Stomach smooth muscle (tissue), 2 donors: ENCODE results near the gene KCNAB2.

Experiments used
- H3K27ac ChIP-seq: one replicate; pipeline ENCODE4 v1.7.0; 2013; ENCODE audit warnings: mild to moderate bottlenecking, low read length, inconsistent platforms
- H3K27me3 ChIP-seq, 2 donors: one replicate each; pipeline ENCODE4 v1.7.0; 2013; ENCODE audit warnings: low read length in 2 of 2; ENCODE audit not compliant: insufficient read depth in 2 of 2, control insufficient read depth in 1 of 2
- H3K36me3 ChIP-seq, 2 donors: one replicate each; pipeline ENCODE4 v1.7.0; 2013; ENCODE audit warnings: low read length in 2 of 2; ENCODE audit not compliant: control insufficient read depth in 2 of 2, insufficient read depth in 2 of 2
- H3K4me1 ChIP-seq: one replicate; pipeline ENCODE4 v1.7.0; 2013; ENCODE audit warnings: low read length; ENCODE audit not compliant: control insufficient read depth, insufficient read depth
- H3K4me3 ChIP-seq, 2 donors: one replicate each; pipeline ENCODE4 v1.7.0; 2013; ENCODE audit warnings: low read length in 2 of 2
- H3K9ac ChIP-seq, 2 donors: one replicate each; pipeline ENCODE4 v1.7.0; 2013; ENCODE audit warnings: low read length in 2 of 2, mild to moderate bottlenecking in 1 of 2
- H3K9me3 ChIP-seq, 2 donors: one replicate each; pipeline ENCODE4 v1.7.0; 2013; ENCODE audit warnings: low read length in 2 of 2; ENCODE audit not compliant: control insufficient read depth in 2 of 2
- donor health status: healthy.
- donor health status: Pancreatic carcinoma.

Gene KCNAB2

DNA sequence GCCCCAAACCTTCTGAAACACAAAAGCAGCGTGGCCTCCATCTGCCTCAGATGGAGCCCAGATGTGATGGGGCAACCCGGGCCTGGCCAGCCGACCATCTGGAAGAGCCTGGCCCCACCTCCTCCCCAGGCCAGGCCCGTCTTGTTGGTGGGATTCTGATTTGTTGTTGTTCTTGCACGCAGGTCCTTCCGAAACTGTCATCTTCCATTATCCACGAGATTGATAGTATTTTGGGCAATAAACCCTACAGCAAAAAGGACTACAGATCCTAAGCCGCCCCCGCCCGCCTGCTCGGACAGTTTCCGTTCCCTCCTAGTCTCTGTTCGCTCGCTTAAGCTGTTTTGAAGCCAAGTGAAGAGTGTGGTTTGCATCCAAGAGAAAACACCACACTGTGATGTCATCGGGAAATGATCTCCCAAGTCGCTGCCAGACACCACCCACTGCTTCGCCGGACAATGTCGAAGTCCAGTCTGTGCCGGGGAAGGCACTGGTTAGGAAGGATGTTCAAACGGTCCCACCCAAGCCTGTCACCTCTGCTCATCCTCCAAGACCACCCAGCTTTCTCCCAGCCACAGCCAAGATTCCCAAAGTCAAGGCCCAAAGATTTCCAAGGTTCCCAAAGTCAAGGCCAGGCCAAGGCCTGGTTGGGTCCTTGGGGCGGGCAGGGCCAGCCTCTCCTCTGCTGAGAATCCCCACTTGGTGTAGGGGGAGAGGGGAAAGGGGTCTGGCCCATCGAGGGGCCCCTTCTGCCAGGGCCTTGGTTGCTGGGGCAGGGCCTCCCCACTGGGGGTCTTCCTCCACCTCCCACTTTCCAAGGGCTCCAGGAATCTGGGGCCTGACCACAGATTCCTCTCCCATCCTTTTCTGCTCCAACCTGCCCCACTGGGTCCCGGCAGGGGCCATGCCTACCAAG is 52.9 kb downstream of the KCNAB2 start:
- no peaks in the 10 kb centered on the region for H3K36me3 ChIP-seq
- H3K4me3 ChIP-seq, result peak overlapping the region in 1 of 2 donors; percentile 8
- no peaks in the 10 kb centered on the region for H3K9me3 ChIP-seq
- no peak overlapping the region for H3K9ac ChIP-seq
- peaks cover 3 to 11% of the 10 kb centered on the region in 2 donors for H3K27me3 ChIP-seq
- H3K27ac ChIP-seq, result no peak overlapping the region
- peaks cover 5% of the 10 kb centered on the region for H3K4me1 ChIP-seq

DNA sequence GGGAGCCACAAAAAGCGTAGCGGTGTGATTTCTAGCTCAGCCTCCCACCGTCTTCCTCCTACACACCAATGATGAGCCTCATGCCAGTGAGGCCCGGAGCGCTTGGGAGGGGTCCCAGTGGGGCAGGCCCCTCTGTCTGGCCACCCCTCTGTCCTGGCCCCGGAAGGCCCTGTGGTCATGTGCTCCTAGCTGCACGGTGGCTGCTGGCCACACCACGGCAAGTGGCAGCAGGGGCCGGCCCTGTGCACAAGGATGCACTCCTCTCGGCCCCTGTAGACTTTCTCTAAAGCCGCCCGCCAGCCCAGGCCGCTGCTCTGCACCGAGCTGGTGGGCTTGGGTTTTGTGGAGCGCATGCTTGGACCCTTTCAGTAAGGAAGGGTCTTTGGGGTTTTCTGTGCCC is 53.6 kb downstream of the KCNAB2 start:
- no peaks in the 10 kb centered on the region for H3K9me3 ChIP-seq
- H3K4me1 ChIP-seq, result peaks cover 5% of the 10 kb centered on the region
- no peak overlapping the region for H3K9ac ChIP-seq
- H3K27ac ChIP-seq, result no peak overlapping the region
- no peak overlapping the region for H3K4me3 ChIP-seq
- H3K27me3 ChIP-seq, result peaks cover 3 to 12% of the 10 kb centered on the region in 2 donors
- H3K36me3 ChIP-seq, result no peaks in the 10 kb centered on the region

- Histone ChIP-seq H3K36me3 (no peaks in the 10 kb centered on the region), H3K4me1 (peaks cover 5% of the 10 kb centered on the region)
Observed at GRCh38 chr1:6099787-6100765, 54.4 kb downstream of the KCNAB2 start.

DNA sequence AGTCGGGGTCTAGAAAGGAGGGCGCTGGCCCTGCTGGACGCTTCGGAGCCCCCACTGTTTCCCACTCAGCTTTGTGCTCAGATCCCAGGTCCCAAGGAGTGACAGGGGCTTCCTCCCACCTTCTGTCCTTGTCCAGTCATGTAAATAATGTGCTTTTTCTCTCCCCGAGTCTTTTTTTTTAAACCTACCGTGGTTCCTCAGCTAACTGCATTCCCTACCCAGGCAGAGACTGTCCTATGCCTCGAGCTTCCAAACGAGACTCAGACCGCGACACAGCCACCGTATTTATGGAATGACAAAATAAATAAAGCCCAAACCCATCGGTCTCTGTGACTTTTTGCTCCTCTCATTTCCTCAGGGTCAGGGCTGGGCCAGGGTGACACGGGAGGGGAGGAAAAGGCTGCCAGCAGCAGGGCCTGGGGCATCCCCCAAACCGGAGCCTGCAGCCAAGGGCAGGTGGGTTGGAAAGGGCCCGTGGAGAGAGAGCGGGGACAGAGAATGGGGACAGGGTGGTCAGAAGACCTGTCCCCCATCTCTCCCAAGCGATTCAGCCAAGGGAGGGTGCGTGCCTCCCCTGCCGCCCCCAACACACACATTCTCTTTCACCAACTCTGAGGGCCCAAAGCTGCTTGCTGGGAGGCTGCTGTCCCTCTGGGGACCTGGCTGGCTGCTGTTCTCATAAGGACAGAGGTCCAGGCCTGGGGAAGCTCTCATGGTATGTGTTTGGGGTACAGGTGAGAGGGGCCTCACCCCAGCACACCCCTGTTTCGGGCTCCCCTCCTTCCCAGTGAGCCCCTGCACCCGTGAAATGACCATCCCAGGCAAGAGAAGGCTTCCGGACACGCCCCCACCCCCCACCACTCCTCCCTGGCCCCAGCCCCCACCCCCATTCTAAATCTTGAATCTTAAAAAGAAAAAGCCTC is 55.4 kb downstream of the KCNAB2 start:
- peaks cover 5% of the 10 kb centered on the region for H3K4me1 ChIP-seq
- no peak overlapping the region for H3K4me3 ChIP-seq
- H3K27ac ChIP-seq, result no peak overlapping the region
- no peaks in the 10 kb centered on the region for H3K36me3 ChIP-seq
- H3K9me3 ChIP-seq, result no peaks in the 10 kb centered on the region
- H3K27me3 ChIP-seq, result peaks cover 3 to 12% of the 10 kb centered on the region in 2 donors
- H3K9ac ChIP-seq, result no peak overlapping the region

More at GRCh38 chr1:6099787-6100765, 54.4 kb downstream of the KCNAB2 start:
- H3K9ac ChIP-seq, result no peak overlapping the region
- H3K4me3 ChIP-seq, result no peak overlapping the region
- no peaks in the 10 kb centered on the region for H3K9me3 ChIP-seq
- H3K27ac ChIP-seq, result no peak overlapping the region
- peaks cover 3 to 12% of the 10 kb centered on the region in 2 donors for H3K27me3 ChIP-seq

GRCh38 chr1:6101826-6102531 is 56.3 kb downstream of the KCNAB2 start:
- Histone ChIP-seq H3K4me1 (peaks cover 5% of the 10 kb centered on the region), H3K9ac (no peak overlapping the region), H3K9me3 (no peaks in the 10 kb centered on the region), H3K4me3 (no peak overlapping the region), H3K27ac (no peak overlapping the region), H3K36me3 (no peaks in the 10 kb centered on the region), H3K27me3 (peaks cover 3 to 12% of the 10 kb centered on the region in 2 donors)

DNA sequence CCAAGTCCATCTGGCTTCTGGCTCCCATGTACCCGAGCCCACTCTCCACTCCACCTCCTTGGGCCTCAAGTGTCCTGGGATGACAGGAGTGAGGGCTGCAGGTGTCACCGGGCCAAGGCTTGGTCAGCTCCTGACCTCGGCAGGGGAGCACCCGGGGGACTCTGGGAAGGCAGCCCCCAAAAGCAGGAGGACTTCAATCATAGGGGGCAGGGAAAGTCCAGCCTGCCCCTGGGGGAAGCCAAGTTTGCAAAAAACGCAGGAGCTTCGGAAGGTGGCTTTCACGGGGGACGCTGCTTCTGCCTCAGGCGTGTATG is 56.8 kb downstream of the KCNAB2 start:
- H3K9ac ChIP-seq, result no peak overlapping the region
- peaks cover 5% of the 10 kb centered on the region for H3K4me1 ChIP-seq
- no peak overlapping the region for H3K27ac ChIP-seq
- no peak overlapping the region for H3K4me3 ChIP-seq
- H3K36me3 ChIP-seq, result no peaks in the 10 kb centered on the region
- H3K27me3 ChIP-seq, result peaks cover 3 to 12% of the 10 kb centered on the region in 2 donors
- no peaks in the 10 kb centered on the region for H3K9me3 ChIP-seq

DNA sequence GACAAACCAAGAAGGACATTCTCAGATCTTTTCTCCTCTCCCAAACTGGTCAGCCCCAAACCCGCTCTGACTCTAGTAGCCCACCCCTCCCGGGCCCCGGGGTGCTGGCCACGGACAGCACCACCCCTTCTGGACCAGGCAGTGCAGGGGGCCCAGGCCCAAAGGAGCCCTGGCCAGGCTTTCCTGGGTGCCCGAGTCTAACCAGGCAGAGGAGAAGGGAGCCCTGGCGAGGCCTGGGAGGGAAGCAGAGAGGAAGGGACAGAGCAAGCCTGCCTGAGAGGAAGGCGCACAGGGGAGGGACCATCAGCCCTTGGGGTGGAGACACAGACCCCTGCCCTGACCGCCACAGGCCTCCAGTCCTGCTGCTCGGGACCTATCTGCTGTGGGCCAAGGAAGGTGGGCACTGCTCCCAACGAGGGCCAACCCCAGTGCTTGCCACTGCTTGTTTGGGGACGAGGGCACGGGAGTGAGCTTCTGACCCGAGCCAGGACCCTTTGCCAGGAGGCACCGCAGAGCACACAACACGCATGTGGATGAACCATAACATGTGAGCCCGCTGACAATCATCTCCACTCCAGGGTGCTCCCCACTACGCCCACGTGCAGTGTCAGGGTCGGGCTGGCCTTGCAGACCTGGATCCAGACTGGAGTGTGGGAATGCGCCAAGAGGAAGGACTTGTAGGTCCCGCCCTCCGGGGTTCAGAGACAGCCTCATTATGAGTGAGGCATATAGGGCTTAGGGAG is 57.6 kb downstream of the KCNAB2 start:
- Histone ChIP-seq H3K4me1 (peaks cover 2% of the 10 kb centered on the region), H3K4me3 (no peak overlapping the region), H3K27ac (no peak overlapping the region), H3K36me3 (no peaks in the 10 kb centered on the region), H3K27me3 (peaks cover 3 to 12% of the 10 kb centered on the region in 2 donors), H3K9ac (no peak overlapping the region), H3K9me3 (no peaks in the 10 kb centered on the region)

GRCh38 chr1:6103854-6104530 is 58.3 kb downstream of the KCNAB2 start:
- Histone ChIP-seq H3K9ac (no peak overlapping the region), H3K4me1 (no peaks in the 10 kb centered on the region), H3K27ac (no peak overlapping the region), H3K4me3 (no peak overlapping the region), H3K36me3 (no peaks in the 10 kb centered on the region), H3K27me3 (peaks cover 3 to 12% of the 10 kb centered on the region in 2 donors), H3K9me3 (no peaks in the 10 kb centered on the region)

DNA sequence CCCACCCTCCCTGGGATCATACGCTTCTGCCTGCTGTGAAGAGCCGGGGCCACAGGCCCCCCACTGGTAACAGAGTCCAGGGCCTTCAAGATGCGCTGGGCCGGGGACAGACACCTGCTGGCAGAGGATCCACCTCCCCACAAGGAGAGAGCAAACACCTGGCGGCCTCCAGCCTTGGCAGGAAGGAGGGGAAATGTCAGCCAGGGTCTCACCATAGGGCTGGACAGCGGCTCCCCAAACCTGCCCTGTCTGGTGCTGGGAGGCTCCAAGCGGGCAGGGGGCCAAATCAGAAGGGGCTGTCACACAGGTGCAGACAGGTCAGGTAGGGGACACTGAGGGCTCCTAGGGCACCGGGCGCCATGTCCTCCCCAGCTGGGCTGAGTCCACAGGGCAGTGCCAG is 58.9 kb downstream of the KCNAB2 start:
- Histone ChIP-seq H3K27ac (no peak overlapping the region), H3K36me3 (no peaks in the 10 kb centered on the region), H3K27me3 (peaks cover 3 to 12% of the 10 kb centered on the region in 2 donors), H3K9me3 (no peaks in the 10 kb centered on the region), H3K4me3 (no peak overlapping the region), H3K9ac (no peak overlapping the region), H3K4me1 (no peaks in the 10 kb centered on the region)
